ENCODE results near the gene RYR3.

Gene RYR3

DNA sequence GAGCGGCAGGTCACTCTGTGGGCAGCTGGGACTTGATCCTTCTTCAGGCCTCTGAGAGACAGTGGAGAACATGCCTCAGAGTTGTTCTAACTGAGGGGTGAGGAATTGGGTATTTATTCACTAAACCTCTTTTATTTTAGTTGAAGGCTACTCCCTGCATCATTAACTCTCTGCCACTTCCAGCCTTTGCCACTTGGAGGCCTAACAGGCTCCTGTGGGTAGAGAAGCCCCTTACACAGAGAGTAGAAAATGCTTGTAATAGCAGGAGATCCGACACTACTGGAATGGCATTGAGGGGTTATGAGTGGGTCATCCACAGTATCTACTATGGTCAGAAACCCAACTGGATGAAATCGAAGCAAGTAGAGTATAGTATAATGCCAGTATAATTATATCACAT lies 81.7 kb downstream of the RYR3 start:
- DNase-seq: no peak

DNA sequence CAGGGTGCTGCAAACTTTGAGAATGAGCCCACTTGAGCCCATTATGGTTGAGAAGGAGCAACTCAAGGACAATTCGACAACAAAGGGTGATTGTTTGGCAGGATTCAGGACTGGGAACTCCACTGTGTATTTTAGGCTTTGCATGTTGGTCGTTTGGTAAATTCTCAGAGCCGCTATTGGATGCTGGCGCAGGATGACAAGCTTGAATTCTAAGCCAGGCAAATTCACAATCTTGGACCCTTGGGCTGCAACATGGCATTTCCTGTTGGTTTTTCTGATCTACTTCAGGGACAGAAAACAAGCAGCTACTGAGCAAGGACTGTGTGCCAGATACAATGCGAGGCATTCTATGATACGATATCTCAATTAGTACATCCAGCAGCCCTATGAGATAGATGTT lies 82.8 kb downstream of the RYR3 start:
- no peak for DNase-seq

DNA sequence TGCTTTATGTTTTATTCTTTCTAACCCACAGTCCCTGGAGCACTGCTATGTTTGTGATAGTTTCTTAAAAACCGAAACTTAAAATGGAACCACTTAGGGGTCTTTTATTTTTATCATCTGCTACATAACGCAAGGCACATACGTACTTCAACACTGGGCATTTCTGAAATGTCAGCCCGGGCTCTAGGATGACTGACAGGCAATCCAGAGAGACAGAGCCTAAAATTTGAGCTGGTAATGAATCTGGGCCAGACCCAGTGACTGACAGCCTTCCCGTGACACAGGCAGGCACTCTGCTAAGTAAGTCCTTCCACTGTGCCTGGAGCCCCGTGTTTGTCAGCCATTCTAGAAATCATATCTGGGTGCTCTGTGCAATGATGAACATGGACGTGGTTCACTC lies 84.6 kb downstream of the RYR3 start:
- DNase-seq: no peak

DNA sequence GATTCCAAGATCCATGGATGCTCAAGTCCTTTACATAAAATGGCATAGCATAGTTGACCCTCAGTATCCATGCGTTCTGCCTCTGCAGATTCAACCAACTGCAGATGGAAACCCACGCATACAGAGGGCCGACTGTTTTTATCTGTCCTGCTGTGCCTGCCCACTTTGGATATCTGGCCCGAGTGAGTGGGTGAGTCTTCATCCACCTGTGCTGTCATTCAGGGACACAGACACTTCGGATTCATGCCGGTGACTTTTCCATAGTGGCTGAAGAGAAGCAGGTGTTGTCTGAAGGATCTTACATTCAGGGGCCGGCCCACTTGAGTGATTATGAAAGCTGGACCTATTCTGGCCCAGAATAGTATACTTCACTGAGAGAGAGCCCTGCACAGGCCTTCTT lies 85.1 kb downstream of the RYR3 start:
- DNase-seq: no peak

DNA sequence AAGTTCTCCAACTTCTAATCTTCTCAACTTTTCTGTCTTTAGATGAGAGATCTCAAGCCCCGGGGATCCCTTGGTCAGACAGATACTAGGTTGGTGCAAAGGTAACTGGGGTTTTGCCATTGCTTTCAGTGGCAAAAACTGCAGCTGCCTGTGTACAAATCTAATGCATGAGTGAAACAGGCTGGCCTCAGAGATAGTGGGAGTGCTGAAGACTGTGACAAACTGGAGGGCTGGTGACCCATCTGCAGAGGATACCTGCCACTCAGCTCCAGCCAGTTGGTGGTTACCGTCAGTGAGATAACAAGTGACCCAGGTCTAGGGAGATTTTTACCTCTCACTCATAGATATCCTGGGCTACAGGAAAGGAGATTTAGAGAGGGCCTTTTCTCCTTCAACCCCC lies 85.7 kb downstream of the RYR3 start:
- no peak for DNase-seq

DNA sequence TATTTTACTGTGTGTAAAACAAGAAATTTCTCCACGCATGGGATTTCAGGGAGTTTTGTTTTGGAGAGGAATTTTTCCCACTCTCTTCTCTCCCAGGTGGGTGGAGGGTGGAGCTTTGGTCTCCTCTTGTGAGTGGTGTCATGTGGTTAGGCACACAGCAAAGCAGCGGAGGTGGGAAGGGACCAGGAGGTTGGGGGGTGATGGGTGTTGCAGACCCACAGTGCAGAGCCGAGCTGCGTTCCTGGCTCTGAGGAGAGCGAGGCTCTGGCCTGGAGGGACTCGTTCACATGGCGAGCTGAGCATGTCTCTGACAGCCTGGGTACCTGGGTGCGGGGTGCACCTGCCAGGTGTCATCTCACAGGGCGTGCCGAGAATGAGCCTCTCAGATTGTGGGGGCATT lies 87.8 kb downstream of the RYR3 start:
- DNase-seq: no peak

DNA sequence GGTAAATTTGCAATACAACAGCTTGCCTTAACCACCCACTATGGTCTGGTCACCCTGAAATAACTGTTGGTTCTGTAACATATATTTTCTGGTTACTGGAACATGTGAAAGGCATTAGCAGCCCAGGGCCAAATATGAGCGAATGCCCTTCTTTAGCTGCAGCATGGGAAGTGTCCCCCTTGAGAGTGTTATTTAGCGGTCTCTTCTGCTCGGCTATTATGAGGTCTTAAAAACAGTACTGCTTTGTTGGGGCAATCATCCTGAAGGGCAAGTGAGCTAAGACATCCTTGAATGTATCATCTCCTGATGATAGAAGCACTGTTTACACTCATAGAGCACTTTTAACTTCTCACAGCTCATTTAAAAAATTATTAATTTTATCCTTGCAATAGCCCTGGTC lies 90.2 kb downstream of the RYR3 start:
- DNase-seq: no peak

DNA sequence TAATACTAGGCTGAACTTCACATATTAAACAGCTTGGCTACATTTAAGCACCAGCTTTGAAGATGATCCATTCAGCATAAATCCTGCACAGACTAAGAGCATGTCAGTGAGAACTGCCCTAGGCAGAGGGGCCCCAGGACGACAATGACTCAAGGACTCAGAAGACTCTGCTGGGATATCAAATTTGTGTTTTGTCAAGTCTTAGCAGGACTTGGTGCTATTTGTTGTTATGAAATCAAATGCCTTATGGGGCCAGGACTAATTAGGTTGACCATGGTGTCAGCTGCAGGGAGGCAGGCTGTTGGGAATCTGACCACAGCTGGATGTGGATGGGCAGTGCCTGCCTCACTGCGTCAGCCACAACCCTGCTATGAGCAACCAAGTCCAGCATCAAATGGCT lies 91.8 kb downstream of the RYR3 start:
- DNase-seq: no peak

DNA sequence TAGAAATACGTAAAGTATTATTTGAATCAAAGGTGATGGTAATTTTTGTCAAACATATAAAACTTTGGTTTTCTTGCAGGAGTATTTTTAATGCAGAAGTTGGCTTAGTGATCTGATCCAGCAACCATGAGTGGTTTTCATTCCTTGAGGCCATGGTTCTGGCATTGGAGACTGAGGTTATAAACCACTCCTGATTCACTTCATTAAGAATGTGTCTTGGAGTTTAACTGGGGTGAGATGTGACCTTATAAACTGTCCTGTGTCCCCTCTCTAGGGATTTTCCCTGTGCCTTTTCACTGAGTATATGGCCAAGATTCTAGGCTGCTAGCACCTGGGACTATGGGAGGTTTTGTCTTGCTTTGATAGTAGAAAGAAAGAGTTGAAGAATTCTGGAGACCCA lies 94.3 kb downstream of the RYR3 start:
- no peak for DNase-seq

DNA sequence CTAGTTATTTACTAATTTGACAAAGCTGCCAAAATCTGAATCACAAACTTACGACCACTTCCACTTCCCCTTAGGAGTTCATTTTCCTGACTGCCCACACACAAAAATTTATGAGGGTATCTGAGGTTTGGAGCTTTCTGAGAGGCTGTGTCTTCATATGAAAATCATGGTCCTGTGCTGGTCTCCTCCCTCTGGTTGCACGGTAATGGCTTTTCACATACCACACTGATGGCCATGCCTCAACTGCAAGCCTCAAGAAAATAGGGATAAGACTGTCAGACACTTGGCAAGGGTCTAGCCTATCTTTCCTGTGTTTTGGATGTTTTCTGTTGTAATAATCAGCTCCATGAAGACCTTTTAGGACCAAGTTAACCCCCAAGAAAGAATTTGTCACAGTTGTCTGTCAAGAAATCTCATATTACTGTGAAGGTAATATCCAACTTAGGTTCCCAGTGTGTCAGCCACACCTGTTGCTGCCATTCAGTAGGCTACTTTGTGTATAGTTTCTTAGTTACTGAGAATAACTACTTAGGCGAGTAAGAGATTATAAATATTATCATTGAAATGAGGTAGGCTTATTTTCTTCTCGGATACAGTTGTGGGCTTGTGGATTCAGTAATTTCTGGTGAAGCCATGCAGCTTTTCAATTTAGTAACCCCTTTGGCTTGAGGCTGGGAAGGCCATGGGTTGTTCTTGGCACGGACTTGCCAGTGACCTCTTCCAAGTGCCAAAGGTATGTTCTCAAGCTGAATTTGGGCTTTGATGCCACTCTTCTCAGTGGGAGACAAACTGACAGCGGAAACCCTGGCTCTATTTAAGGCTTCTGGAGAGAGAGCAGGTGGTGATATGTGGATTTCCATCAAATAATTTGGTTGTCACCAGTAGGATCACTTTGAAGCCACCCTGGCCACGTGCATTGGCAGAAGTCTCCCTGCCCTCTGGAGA lies 101.1 kb downstream of the RYR3 start:
- no peak for DNase-seq

DNA sequence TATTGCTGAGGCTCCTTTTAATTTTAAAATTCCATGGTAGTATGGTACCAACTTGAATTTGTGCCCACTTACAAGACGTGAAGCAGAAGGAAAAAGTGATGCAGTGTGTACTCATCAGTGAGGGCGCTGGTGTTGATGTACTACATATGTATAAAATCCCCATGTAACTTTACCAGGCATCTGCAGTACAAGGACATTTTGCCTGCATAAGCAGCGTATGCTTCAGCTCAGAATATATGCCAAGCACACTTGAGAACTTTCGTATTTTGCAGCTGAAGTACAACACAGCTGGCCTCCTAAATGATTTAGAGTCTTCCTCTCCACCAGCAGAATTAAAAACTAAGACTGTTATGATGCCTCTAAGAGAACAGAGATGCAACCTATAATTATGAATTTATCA lies 108.9 kb downstream of the RYR3 start:
- DNase-seq: no peak

DNA sequence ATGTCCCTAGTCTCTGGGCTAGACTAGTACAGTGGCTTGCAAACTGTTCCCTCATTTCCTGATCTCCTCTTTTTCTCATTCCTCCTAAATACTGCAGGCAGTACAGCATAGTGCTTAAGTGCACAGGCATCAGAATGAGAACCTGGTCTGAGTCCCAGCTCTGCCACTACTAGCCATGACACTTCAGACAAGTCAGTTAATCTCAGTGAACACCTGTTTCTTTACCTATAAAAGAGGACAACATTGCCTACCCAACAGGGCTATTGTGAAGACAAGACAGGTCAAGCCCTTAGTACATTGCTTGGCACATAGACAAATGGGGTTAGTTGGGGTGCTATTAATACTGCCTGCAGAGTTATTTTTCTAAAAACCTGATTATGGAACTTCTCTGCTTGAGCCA lies 113.3 kb downstream of the RYR3 start:
- no peak for DNase-seq

DNA sequence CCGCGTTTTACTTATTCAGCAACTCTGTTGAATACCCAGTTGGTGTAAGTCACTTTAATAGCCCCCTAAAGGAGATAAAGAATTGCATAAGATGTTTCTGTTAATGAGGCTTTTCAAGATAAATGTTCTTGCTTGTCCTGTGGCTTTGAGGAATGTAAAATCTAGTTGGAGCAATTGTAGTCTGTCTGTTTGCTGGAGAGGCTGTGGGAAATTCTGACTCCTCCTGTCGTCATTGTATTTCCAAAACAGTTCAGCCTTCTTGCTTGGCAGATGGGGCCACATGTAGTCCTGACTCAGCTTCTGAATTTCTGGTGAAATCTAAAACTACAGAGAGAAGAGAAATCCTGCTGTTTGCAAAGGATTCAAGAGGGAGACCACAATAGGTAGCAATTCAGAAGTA lies 114.4 kb downstream of the RYR3 start:
- no peak for DNase-seq

DNA sequence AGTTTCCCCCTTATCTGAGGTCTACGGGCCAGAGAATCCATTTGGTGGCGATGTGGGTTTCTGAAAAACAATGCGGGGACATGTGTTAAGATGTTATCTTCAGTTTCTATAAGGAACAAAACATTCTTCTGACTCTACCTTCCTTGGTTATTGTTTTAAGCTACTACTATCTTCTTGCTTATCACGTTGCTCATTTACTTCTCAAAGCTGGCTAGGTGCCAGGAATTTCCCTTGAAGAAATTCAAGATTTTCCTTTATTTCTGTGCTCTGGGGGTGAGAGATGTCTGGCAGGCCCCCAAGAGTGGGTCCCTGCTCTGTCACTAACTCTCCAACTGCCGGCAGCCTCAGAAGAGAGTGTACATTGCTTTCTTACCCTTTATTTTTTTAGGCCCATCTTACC lies 119.8 kb downstream of the RYR3 start:
- no peak for DNase-seq

DNA sequence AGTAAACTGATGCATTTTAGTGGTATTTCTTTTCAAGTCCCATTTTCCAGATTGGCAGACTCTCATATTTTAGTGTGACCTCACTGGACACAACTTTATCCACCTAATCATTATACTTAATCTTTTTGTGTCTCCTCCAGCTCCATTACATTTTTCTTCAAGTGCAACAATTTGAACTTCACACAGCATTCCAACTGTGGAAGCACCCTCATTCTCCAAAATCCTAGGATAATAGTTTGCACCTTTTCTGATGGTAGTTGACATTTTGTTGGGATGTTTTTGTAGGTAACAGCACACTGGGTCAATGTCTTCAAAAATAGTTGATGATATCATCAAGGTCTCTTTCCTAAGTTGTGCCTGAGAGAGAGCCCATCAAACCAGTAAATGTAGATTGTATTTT lies 123.1 kb downstream of the RYR3 start:
- DNase-seq: no peak

DNA sequence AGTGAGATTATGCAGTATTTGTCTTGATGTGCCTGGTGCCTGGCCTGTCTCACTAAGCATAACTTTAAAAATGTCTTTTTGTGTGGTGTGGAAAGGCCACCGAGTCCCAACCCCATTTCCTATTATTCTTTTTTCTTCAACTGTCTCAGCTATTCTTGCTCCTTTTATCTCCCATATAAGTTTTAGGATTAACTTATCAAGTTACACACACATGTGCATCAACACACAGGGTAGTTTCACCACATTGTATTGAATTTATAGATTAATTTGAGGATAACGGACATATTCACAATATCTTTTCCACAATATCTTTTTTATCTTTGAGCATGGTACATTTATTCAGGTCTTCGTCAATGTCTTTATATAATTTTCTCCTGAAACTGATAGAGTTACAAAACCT lies 127.6 kb downstream of the RYR3 start:
- no peak for DNase-seq

DNA sequence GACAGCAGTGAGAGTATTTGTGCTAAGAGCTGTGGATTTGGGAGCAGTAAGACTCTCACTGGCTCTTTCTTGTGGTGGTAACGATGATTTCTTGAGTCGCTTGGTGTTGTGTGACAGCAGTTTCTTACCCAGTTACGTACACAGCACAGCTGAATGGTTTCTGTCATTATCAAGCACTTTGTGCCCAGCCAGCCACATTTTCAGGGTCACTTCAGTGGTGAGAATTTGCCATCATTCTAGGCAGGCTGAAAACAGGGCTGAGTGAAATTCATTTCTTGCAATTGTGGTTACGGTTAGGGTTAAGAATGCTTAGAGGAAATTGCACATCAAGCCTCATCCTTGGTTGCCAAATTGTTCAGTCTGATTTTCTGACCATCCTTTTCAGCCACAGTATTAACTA lies 130.1 kb downstream of the RYR3 start:
- no peak for DNase-seq

DNA sequence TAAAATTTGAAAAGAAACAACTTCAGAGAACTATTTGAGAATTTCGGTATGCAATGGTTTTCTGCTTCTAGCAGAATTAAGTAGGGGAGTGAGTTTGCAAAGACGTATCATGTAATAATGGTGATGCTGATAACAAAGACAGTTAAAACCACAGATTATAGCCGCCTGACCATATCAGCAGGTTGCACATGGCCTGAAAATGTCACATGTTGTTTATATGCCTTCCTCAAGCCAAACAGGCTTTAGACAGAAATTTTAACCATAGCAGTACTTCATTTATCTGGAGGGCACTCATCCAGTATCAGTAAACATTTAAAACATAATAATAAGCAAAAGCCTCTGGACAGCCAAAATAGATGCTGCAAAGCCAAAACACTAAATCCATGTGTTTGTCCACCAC lies 131.7 kb downstream of the RYR3 start:
- no peak for DNase-seq

DNA sequence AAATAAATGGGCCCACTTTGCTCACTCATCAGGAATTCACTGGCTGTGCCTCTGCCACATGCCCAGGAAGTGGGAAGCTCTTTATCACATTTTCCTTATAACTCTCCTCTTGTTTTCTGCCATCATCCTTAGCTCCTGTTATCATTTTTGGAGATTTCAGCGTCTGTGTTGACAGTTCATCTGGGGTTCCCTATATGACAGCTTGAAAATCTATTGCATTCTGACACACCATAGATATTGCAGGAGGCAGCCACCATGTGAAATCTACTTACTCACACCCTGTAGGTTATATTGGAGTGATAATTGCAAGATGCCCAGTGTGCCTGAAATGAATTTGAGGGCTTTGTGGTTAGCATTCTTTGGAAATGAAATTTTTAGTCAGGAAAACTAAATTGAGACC lies 132.9 kb downstream of the RYR3 start:
- DNase-seq: no peak

DNA sequence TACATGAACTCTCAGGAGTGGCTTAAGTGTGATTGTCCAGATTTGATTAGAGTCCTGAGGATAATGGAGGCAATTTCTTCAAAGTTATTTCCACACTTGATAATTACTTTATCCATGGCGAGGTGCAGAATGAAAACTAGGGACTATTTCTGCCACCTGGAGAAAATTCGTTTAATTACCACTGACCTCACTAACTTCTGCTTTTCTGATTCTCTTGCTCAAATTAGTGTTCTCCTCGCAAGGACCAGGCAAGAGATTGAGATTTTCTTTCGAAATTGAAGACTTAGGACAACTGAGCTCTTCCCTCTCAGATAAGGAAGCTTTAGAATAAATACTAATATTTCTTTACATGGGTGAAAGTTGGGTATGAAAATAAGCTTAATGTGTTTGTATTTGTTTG lies 135.2 kb downstream of the RYR3 start:
- DNase-seq: no peak

DNA sequence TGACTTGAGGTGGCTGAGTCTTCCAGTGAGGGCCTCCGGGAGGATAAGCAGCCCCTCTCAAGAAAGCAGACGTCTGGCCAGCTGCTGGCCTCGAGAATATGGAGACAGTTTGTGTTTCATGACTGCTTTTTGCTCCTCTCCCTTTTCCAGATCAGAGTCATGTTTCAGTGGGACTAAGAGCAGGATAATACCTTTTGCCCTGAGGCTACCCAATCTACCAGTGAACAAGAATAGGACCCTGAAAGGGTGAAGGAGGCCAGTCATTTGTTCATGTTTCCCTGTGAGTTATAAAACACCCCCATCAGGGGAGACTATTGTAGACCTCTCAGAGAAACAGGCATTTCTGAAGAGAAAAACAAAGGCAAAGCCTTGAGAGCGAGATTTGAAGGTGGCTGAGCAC lies 137.4 kb downstream of the RYR3 start:
- DNase-seq: no peak

DNA sequence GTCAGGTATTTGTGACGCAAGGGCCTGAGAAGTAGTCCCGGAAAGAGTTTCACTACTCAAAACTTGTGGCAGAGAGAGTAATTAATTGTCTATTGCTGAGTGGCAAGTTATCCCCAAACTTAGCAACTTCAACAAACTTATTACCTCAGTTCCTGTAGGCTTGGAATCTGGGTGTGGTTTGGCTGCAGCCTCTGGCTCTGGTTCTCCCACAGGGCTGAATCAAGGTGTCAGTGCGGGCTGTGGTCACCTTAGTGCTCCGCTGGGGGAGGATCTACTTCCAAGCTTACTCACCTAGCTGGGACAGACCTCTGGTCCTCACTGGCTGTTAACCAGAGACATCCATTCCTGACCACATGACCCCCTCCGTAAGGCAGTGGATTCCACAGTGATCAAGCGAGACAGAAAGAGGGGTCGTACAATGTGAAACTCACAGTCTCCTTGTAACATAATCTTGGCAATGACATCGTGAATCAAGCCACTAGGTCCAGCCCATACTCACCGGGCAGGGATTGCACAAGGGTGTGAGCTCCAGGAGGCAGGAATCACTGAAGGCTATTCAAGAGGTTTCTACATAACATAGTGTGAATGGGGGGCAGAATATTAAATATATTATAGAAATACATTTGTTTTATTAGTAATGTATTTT lies 138.3 kb downstream of the RYR3 start:
- no peak for DNase-seq

DNA sequence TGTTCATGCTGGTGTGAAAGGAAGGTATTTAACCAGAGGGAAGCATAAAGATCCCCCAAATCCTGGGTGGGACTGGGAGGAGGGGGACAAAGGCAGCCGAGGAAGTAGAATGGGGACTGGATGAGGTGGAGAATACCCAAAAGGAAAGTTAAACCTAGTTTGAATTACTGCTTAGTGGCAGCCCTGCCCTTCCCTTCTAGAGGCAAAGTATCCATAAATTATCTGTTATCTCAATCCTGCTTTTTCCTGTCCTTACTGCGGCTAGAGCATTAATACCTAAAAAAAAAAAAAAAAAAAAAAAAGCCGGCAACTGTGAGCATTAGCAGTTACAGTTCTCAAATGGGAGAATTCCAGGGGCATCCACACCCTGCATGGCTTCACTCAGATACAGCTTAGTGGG lies 139.0 kb downstream of the RYR3 start:
- no peak for DNase-seq

DNA sequence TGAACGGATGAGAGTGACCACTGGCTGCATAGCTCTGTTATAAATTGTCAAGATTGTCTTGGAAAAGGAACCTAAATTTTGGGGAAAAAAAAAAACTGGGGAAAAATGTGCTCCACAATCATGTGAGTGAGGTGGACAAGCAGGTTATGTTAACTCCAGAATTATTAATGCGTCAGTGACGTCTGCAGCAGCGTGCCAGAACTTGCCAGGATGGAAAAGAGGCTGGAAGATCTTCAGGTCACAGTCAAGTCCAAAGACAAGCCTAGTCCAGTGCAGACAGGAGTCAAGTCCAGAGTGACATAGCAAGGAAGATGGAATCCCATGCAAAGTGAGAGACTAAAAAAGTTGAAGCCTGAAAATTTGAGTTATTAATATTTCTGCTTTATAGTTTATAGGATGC lies 140.6 kb downstream of the RYR3 start:
- no peak for DNase-seq

DNA sequence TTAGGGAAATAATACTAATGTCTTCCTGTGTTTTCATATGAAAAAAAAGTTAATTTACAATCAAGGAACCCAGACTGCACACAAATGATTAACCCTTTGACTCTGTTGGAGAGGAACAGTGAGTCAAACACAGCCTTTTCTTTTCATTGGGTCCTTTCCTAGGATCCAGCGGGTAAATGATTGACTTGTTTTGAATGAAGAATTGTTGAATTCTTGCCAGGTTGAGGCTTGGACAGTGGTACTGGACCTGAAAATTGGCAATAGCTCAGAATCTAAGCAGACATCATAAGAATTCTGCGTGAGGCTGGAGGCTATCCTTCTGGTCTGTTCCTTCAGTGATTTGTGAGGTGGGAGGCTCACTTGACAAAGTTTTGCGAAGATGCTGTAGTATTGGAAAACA lies 143.0 kb downstream of the RYR3 start:
- DNase-seq: no peak

All from Kasumi-1 (cell line).